ENCODE results near the gene TAT. TPM values are rescaled to one million over a fixed set of nuclear protein-coding genes. Genes with fewer than 3 reads are reported as not detected.

The TAT gene
- total RNA-seq, 6 experiments from 2014 or later = 109 to 3,026 (median 1,168) TPM

DNA sequence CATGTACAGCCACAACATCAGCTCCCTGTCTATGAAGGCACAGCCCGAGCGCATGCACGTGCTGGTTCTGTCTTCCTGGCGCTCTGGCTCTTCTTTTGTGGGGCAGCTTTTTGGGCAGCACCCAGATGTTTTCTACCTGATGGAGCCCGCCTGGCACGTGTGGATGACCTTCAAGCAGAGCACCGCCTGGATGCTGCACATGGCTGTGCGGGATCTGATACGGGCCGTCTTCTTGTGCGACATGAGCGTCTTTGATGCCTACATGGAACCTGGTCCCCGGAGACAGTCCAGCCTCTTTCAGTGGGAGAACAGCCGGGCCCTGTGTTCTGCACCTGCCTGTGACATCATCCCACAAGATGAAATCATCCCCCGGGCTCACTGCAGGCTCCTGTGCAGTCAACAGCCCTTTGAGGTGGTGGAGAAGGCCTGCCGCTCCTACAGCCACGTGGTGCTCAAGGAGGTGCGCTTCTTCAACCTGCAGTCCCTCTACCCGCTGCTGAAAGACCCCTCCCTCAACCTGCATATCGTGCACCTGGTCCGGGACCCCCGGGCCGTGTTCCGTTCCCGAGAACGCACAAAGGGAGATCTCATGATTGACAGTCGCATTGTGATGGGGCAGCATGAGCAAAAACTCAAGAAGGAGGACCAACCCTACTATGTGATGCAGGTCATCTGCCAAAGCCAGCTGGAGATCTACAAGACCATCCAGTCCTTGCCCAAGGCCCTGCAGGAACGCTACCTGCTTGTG, 40.0 kb downstream of the TAT start:
- Histone ChIP-seq H3K4me1 (no peaks in the 10 kb centered on the region), H3K36me3 (no peaks in the 10 kb centered on the region), H3K27me3 (no peaks in the 10 kb centered on the region), H3K9me3 (no peaks in the 10 kb centered on the region), H3K4me3 (no peak overlapping the region), H3K27ac (no peak overlapping the region)
- ATAC-seq (no peak), DNase-seq (no peak)
- TF ChIP-seq POLR2A (IDR thresholded peaks at IDR 0.05) (no peak), CTCF (IDR thresholded peaks at IDR 0.05) (no peak)
- intact Hi-C loops (cut with DNase I) = loop anchor here in 1 of 2 donors (5.0 kb wide), 1 partner anchor 125 kb away; no protein-coding TSS in a partner anchor
- 70% methylated on average over 2 of the region's 28 CpGs for WGBS (ENCODE audit: insufficient coverage, low coverage, low lambda C conversion rate, missing lambda C conversion rate)

DNA sequence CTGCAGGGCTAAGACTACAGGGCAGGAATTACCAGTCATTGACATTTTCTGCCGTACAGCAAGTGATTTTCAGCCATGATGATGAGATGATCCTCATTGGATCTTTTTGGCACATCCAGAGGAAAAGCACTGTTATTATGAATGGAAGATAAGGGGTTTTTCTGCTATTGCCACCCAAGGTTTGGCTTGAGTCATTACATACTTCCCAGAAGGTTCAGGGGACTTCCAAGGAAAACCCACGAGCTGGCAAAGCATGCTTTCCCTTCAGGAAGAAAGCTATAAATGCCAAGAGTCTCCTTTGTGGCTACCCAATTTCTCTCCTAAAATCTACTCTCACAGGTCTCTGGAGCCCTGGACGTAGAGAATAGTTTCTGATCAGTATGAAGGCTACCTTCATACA, 44.5 kb downstream of the TAT start:
- Histone ChIP-seq H3K9me3 (no peaks in the 10 kb centered on the region), H3K36me3 (no peaks in the 10 kb centered on the region), H3K4me3 (no peak overlapping the region), H3K4me1 (no peaks in the 10 kb centered on the region), H3K27me3 (no peaks in the 10 kb centered on the region), H3K27ac (no peak overlapping the region)
- WGBS (ENCODE audit: insufficient coverage, low coverage, low lambda C conversion rate, missing lambda C conversion rate) = 58% methylated on average over 3 of the region's 3 CpGs
- intact Hi-C loops (cut with DNase I) = no loop called here
- ATAC-seq (no peak), DNase-seq (no peak)
- no peak for TF ChIP-seq CTCF (IDR thresholded peaks at IDR 0.05)
- no peak for TF ChIP-seq POLR2A (IDR thresholded peaks at IDR 0.05)

DNA sequence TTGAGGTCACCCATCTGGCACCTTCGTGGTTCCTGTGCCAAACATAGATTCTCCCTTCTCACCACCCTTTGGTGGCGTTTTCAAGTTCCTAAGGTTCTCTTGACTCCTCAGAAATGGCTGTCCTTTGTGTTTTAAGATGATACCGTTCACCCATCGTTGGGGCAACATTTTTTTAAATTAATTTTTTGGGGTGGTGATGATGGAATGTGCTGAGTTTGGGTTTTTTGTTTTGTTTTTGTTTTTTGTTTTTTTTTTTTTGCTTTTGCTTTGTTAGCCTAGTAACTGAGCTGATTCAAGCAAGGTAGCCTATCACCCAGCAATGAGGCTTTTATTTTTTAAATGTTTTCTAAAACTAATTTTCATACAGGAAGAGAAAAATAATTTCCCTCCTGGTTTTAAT, 48.0 kb downstream of the TAT start:
- intact Hi-C loops (cut with DNase I) = no loop called here
- no peak for ATAC-seq
- WGBS (ENCODE audit: insufficient coverage, low coverage, low lambda C conversion rate, missing lambda C conversion rate) = 71% methylated on average over 4 of the region's 4 CpGs
- no peaks in the 10 kb centered on the region for H3K9me3 ChIP-seq
- no peaks in the 10 kb centered on the region for H3K4me1 ChIP-seq
- no peak for TF ChIP-seq CTCF (IDR thresholded peaks at IDR 0.05)
- no peak for TF ChIP-seq POLR2A (IDR thresholded peaks at IDR 0.05)
- H3K36me3 ChIP-seq = no peaks in the 10 kb centered on the region
- DNase-seq = no peak
- no peak overlapping the region for H3K27ac ChIP-seq
- no peaks in the 10 kb centered on the region for H3K27me3 ChIP-seq
- no peak overlapping the region for H3K4me3 ChIP-seq

DNA sequence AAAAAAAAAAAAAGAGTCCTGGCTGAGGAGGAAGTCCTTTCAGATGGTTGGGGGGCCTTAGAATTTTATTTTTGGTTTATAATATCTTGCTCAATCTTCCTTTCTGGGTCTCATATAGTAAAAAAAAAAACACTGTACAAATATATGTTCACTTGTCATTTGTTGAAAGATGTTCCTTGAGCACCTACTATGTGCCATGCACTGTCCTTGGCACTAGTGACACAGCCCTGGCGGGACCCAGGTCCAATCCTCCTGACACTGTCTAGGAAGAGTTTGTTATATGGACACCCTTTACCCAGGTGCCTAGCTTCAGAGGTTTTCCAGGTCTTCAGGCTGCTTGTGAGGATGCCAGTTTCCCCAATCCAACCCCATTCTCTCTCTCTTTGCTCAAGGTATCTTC, 48.6 kb downstream of the TAT start:
- ATAC-seq = no peak
- intact Hi-C loops (cut with DNase I) = no loop called here

More for the DNA sequence above, 48.6 kb downstream of the TAT start:
- Histone ChIP-seq H3K4me1 (no peaks in the 10 kb centered on the region), H3K36me3 (no peaks in the 10 kb centered on the region), H3K27me3 (no peaks in the 10 kb centered on the region), H3K9me3 (no peaks in the 10 kb centered on the region), H3K27ac (no peak overlapping the region), H3K4me3 (no peak overlapping the region)
- TF ChIP-seq POLR2A (IDR thresholded peaks at IDR 0.05) = no peak
- no peak for TF ChIP-seq CTCF (IDR thresholded peaks at IDR 0.05)
- WGBS (ENCODE audit: insufficient coverage, low coverage, low lambda C conversion rate, missing lambda C conversion rate) = no CpG with 5 or more reads among the region's 1 CpG
- no peak for DNase-seq

Measured in right lobe of liver (tissue), 6 donors.